ENCODE measurements around the gene WDR70. TPM values are rescaled to one million over a fixed set of nuclear protein-coding genes. Genes with fewer than 3 reads are reported as not detected.

Gene WDR70
- total RNA-seq, 1 experiment from 2014 or later, result 78.2 TPM

DNA sequence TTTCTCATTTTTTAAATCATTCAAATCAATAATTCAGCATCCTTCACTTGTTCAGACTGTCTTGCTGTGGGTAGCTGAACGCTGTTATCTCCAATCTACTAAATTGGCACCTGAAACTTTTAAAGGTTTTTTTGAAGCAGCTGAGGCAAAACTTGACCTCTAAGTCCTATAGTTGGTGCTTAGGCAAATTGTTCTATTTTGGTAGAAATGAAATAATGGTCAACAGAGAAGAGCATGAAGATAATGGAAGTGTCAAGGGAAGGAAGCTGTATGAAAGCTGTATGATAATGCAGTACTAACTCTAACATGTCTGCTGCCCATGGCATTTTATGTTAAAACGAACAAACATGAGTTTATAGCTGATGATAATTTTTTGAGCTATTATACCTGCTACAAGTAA is 322.8 kb downstream of the WDR70 start:
- TF ChIP-seq EZH2 (IDR thresholded peaks at IDR 0.05; ENCODE audit: low read depth), result no peak
- TF ChIP-seq, protein P1, sequence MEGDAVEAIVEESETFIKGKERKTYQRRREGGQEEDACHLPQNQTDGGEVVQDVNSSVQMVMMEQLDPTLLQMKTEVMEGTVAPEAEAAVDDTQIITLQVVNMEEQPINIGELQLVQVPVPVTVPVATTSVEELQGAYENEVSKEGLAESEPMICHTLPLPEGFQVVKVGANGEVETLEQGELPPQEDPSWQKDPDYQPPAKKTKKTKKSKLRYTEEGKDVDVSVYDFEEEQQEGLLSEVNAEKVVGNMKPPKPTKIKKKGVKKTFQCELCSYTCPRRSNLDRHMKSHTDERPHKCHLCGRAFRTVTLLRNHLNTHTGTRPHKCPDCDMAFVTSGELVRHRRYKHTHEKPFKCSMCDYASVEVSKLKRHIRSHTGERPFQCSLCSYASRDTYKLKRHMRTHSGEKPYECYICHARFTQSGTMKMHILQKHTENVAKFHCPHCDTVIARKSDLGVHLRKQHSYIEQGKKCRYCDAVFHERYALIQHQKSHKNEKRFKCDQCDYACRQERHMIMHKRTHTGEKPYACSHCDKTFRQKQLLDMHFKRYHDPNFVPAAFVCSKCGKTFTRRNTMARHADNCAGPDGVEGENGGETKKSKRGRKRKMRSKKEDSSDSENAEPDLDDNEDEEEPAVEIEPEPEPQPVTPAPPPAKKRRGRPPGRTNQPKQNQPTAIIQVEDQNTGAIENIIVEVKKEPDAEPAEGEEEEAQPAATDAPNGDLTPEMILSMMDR (conservative IDR thresholded peaks at IDR 0.05), result no peak
- CTCF ChIA-PET, result interaction anchor here (0.6 kb wide), 1 partner anchor 110 kb away, joined by 3 read pairs; no protein-coding TSS in a partner anchor
- BruUV-seq (replicated peaks), result no TSS peak

DNA sequence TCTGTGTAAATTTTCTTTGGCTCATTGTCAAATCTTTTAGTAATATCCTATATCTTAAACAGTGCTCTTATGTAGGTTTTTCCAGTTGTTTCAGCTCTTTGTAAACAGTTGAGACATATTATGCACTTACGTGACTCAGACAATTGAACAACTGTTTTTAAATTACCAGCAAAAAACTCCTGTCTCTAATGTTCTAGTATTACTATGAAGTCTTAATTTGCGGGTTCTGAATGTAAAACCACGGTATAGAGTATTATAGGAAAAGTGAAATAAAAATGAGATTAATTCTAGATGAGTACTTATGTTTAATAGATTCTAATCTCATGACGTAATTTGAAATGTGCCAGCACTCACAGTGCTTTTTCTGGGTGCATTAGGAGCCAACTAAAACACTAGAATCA is 324.7 kb downstream of the WDR70 start:
- intact Hi-C loops (cut with micrococcal nuclease; ENCODE audit: unreplicated experiment), result no loop called here
- Histone ChIP-seq H4K20me1 (ENCODE audit: insufficient read depth) (no peaks in the 10 kb centered on the region), H3K4me2 (no peak overlapping the region), H3K36me3 (ENCODE audit: low read depth) (no peaks in the 10 kb centered on the region; the same call in 1 of the 2 replicates), H3K79me2 (ENCODE audit: low read depth) (no peaks in the 10 kb centered on the region), H3K4me3 (no peak overlapping the region), H3K4me1 (replicated peaks; ENCODE audit: insufficient read depth) (no peaks in the 10 kb centered on the region), H3K27ac (no peak overlapping the region), H3K9me3 (ENCODE audit: insufficient read depth, low read depth) (no peaks in the 10 kb centered on the region), H3F3A (ENCODE audit: insufficient read depth, low read depth) (no peaks in the 10 kb centered on the region), H3K9me2 (ENCODE audit: insufficient read depth) (no peaks in the 10 kb centered on the region), H3K27me3 (ENCODE audit: insufficient read depth, low read depth) (no peaks in the 10 kb centered on the region), H2AFZ (no peak overlapping the region)
- CTCF ChIA-PET, result no interaction called here
- POLR2A ChIA-PET (ENCODE audit: unreplicated experiment), result no interaction called here
- TF ChIP-seq, protein P1 (conservative IDR thresholded peaks at IDR 0.05), result no peak
- TF ChIP-seq EZH2 (IDR thresholded peaks at IDR 0.05; ENCODE audit: low read depth), result no peak
- BruUV-seq (replicated peaks), result no TSS peak
- DNase-seq, result no peak

More for the DNA sequence above, 322.8 kb downstream of the WDR70 start:
- H3K4me1 ChIP-seq (replicated peaks; ENCODE audit: insufficient read depth), result peaks cover 11% of the 10 kb centered on the region
- no peak overlapping the region for H3K4me3 ChIP-seq
- no peaks in the 10 kb centered on the region for H3K79me2 ChIP-seq (ENCODE audit: low read depth)
- H2AFZ ChIP-seq, result no peak overlapping the region
- peaks cover 6% of the 10 kb centered on the region; the same call in 1 of the 2 replicates for H3K36me3 ChIP-seq (ENCODE audit: low read depth)
- H3K27ac ChIP-seq, result no peak overlapping the region
- no peaks in the 10 kb centered on the region for H3K9me3 ChIP-seq (ENCODE audit: insufficient read depth, low read depth)
- DNase-seq, result no peak
- peaks cover 6% of the 10 kb centered on the region; the same call in 1 of the 2 replicates for H3F3A ChIP-seq (ENCODE audit: insufficient read depth, low read depth)
- no peaks in the 10 kb centered on the region for H4K20me1 ChIP-seq (ENCODE audit: insufficient read depth)
- no peaks in the 10 kb centered on the region for H3K27me3 ChIP-seq (ENCODE audit: insufficient read depth, low read depth)
- POLR2A ChIA-PET (ENCODE audit: unreplicated experiment), result interaction anchor here (0.6 to 0.8 kb wide), 2 partner anchors 59 to 144 kb away, joined by 4 to 13 read pairs; no protein-coding TSS in a partner anchor
- intact Hi-C loops (cut with micrococcal nuclease; ENCODE audit: unreplicated experiment), result no loop called here
- H3K9me2 ChIP-seq (ENCODE audit: insufficient read depth), result no peaks in the 10 kb centered on the region; the same call in 1 of the 2 replicates
- no peak overlapping the region for H3K4me2 ChIP-seq

DNA sequence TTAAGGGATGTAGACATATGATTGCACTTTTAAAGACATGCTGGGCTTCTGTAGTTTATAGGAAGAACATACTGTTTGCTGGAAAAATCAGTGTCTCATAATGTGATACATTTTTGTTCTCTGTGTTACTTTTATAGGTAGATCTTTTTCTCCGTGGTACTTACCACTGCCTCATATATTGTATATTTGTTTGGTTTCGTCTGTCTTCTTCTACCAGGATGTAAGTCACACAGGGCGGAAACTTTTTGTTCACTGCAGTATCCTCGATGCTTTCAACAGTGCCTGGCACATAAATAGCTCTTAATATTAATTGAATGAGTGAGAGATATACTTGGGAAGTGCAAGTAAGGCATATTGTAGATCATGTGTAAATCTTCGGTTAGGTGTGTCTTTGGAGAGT is 325.3 kb downstream of the WDR70 start:
- Histone ChIP-seq H3K4me2 (no peak overlapping the region), H3K4me3 (no peak overlapping the region), H3F3A (ENCODE audit: insufficient read depth, low read depth) (no peaks in the 10 kb centered on the region), H3K36me3 (ENCODE audit: low read depth) (no peaks in the 10 kb centered on the region; the same call in 1 of the 2 replicates), H2AFZ (no peak overlapping the region), H3K27me3 (ENCODE audit: insufficient read depth, low read depth) (no peaks in the 10 kb centered on the region), H3K79me2 (ENCODE audit: low read depth) (no peaks in the 10 kb centered on the region), H4K20me1 (ENCODE audit: insufficient read depth) (no peaks in the 10 kb centered on the region), H3K4me1 (replicated peaks; ENCODE audit: insufficient read depth) (no peaks in the 10 kb centered on the region), H3K27ac (no peak overlapping the region), H3K9me3 (ENCODE audit: insufficient read depth, low read depth) (no peaks in the 10 kb centered on the region), H3K9me2 (ENCODE audit: insufficient read depth) (no peaks in the 10 kb centered on the region)
- intact Hi-C loops (cut with micrococcal nuclease; ENCODE audit: unreplicated experiment), result no loop called here
- BruUV-seq (replicated peaks), result no TSS peak
- TF ChIP-seq, protein P1 (conservative IDR thresholded peaks at IDR 0.05), result no peak
- TF ChIP-seq EZH2 (IDR thresholded peaks at IDR 0.05; ENCODE audit: low read depth), result no peak
- CTCF ChIA-PET, result no interaction called here
- no peak for DNase-seq
- POLR2A ChIA-PET (ENCODE audit: unreplicated experiment), result interaction anchor here (0.7 kb wide), 1 partner anchor 19 kb away, joined by 3 read pairs; no protein-coding TSS in a partner anchor

Data from PC-9 (cell line).